Kidney (tissue), 14 donors: ENCODE measurements around the gene CCNY. TPM values are rescaled to one million over a fixed set of nuclear protein-coding genes. Genes with fewer than 3 reads are reported as not detected.

Experiments used
- DNase-seq, 5 donors: peaks; one replicate each; pipeline ENCODE4 v3.0.0-alpha.2; 2013 to 2020
- FAIRE-seq: peaks from 2 replicates; lab custom pipeline; 2012; peaks lifted over from hg19 to GRCh38; lab: Jason Lieb, UNC
- H3K27ac ChIP-seq, 2 donors: one replicate each; pipeline ENCODE4 v1.7.0; 2013; ENCODE audit warnings: low read depth in 2 of 2, low read length in 2 of 2, inconsistent platforms in 1 of 2
- H3K27me3 ChIP-seq: one replicate; pipeline ENCODE4 v1.7.1; 2013; ENCODE audit warnings: low read length, inconsistent platforms; ENCODE audit not compliant: control insufficient read depth, insufficient read depth
- H3K36me3 ChIP-seq, 3 donors: one replicate each; pipeline versions ENCODE4 v1.7.0 to v1.7.1; 2013; ENCODE audit warnings: low read length in 3 of 3, control low read depth in 1 of 3, inconsistent platforms in 1 of 3; ENCODE audit not compliant: insufficient read depth in 3 of 3, control insufficient read depth in 2 of 3
- H3K4me1 ChIP-seq, 3 donors: one replicate each; pipeline versions ENCODE4 v1.7.0 to v1.7.1; 2013; ENCODE audit warnings: low read length in 3 of 3, inconsistent platforms in 1 of 3, low read depth in 1 of 3; ENCODE audit not compliant: control insufficient read depth in 2 of 3, insufficient read depth in 2 of 3
- H3K4me3 ChIP-seq, 3 donors: one replicate each; pipeline versions ENCODE4 v1.7.0 to v1.8.1; 2013; ENCODE audit warnings: low read length in 3 of 3, control low read depth in 1 of 3, inconsistent platforms in 1 of 3
- H3K9ac ChIP-seq, 3 donors: one replicate each; pipeline versions ENCODE4 v1.7.0 to v1.7.1; 2013; ENCODE audit warnings: low read length in 3 of 3, control low read depth in 1 of 3, inconsistent platforms in 1 of 3
- H3K9me3 ChIP-seq, 3 donors: one replicate each; pipeline versions ENCODE4 v1.7.0 to v1.7.1; 2013; ENCODE audit warnings: low read length in 3 of 3, control low read depth in 1 of 3, inconsistent platforms in 1 of 3; ENCODE audit not compliant: control insufficient read depth in 2 of 3, insufficient read depth in 1 of 3
- CTCF ChIP-seq: IDR thresholded peaks from 3 replicates; pipeline ENCODE4 v1.5.1; 2012; ENCODE audit warnings: mild to moderate bottlenecking, moderate library complexity, borderline replicate concordance; ENCODE audit not compliant: insufficient read depth; ENCODE audit errors: extremely low read depth
- intact Hi-C: fragments of 100-400 bp; cut with DNase I; formaldehyde crosslinking; loops from one replicate; pipeline ENCODE4 v1.11.1; 2022
- polyA plus RNA-seq: library from polyadenylated mRNA; stranded (reverse); fragments of 350-450 nt; fragmentation: Illumina TruSeq; extraction: RNeasy Lipid Tissue Mini Kit (QIAGEN cat#74804); gene quantifications from one replicate; pipeline ENCODE4 v1.2.3, GENCODE V29; 2014; ENCODE audit warnings: low read depth, low replicate concordance; ENCODE audit not compliant: insufficient read depth
- total RNA-seq: library from RNA; stranded (reverse); fragmentation: NEBNext Ultra II Directional; extraction: Animal tissue kit (Norgen Biotek cat#: 25700); gene quantifications from one replicate; pipeline ENCODE4 v1.2.1, GENCODE V29; 2021
- donor health status: control.
- donor health status: control.
- donor health status: control.
- donor health status: control.
- donor health status: control.
- donor health status: DM: yes; HTN: yes; CAD: no.
- donor health status: Normal renal cell carcinoma (clear cell type).

The CCNY gene
- total and polyA plus RNA-seq, 2 donors from 2014 or later = 45.6 to 77.2 TPM

DNA sequence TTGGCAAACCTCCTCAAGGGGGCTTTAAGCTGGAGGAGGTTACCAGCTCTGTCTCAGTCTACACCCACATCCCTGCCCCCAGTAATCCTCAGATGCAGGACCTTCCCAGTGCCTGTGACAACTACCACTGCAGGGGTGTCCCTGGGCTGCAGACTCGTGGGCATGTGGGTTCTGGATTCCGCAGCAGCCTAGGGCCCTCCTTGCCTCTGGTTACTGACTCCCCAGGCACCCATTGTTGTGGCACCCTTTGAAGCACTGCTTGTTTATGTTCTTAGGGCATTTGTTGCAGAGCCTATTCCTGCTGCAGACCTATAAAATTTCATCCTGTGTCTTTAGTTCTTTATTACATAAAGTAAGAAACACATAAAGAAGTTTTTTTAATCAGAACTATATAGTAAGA lies 217.7 kb downstream of the CCNY start:
- H3K27me3 ChIP-seq = no peaks in the 10 kb centered on the region
- DNase-seq = no peak
- H3K9ac ChIP-seq = no peak overlapping the region
- peaks cover 4 to 12% (median 9%) of the 10 kb centered on the region in 3 donors for H3K36me3 ChIP-seq
- H3K9me3 ChIP-seq = no peaks in the 10 kb centered on the region
- no peak for FAIRE-seq
- intact Hi-C loops = no loop called here
- no peak for TF ChIP-seq CTCF
- no peak overlapping the region for H3K27ac ChIP-seq
- H3K4me1 ChIP-seq = no peaks in the 10 kb centered on the region
- H3K4me3 ChIP-seq = no peak overlapping the region

DNA sequence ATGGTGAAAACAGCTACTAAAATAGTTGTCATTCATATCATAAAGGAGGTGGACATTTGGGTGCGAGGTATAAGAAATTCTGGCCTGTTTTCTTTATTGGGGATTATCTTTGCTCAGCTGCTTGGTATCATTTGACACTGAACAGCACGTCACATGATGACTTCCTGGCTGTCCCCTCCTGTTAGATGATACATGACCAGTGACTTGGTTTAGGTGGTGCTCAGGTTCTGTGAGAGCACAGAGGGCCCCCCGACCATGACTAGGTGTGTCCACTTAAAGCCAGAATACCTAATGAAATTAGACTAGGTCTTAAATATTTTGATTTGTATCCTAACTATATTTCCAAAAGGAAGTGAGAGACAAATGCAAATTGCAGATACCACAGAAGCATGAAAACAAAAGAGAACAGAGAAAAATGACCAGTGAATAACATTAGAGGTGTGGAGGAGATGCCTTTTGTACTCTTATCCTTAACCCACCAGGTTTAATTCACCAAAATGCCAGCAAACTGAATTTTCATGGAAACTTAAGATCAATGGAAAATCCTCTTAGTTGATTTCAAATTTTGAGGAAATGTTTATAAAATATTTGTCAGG lies 218.2 kb downstream of the CCNY start:
- no peak overlapping the region for H3K27ac ChIP-seq
- TF ChIP-seq CTCF = no peak
- H3K36me3 ChIP-seq = peaks cover 4 to 8% (median 8%) of the 10 kb centered on the region in 3 donors
- intact Hi-C loops = no loop called here
- H3K9me3 ChIP-seq = no peaks in the 10 kb centered on the region
- DNase-seq (no peak), FAIRE-seq (no peak)
- no peak overlapping the region for H3K4me3 ChIP-seq
- no peaks in the 10 kb centered on the region for H3K27me3 ChIP-seq
- no peak overlapping the region for H3K9ac ChIP-seq
- H3K4me1 ChIP-seq = no peaks in the 10 kb centered on the region

GRCh38 chr10:35555962-35556930 lies 219.9 kb downstream of the CCNY start:
- no peak for FAIRE-seq

More at GRCh38 chr10:35555962-35556930, 219.9 kb downstream of the CCNY start:
- intact Hi-C loops = no loop called here
- Histone ChIP-seq H3K9ac (no peak overlapping the region), H3K27ac (no peak overlapping the region), H3K27me3 (no peaks in the 10 kb centered on the region), H3K9me3 (no peaks in the 10 kb centered on the region), H3K4me1 (no peaks in the 10 kb centered on the region), H3K4me3 (no peak overlapping the region), H3K36me3 (peaks cover 4 to 7% (median 6%) of the 10 kb centered on the region in 3 donors)
- no peak for DNase-seq
- TF ChIP-seq CTCF = no peak
